ENCODE results near the gene TP53. TPM values are rescaled to one million over a fixed set of nuclear protein-coding genes. Genes with fewer than 3 reads are reported as not detected.

TP53 gene
- total and polyA plus RNA-seq, 2 donors from 2014 or later = 14.8 to 66.9 TPM

DNA sequence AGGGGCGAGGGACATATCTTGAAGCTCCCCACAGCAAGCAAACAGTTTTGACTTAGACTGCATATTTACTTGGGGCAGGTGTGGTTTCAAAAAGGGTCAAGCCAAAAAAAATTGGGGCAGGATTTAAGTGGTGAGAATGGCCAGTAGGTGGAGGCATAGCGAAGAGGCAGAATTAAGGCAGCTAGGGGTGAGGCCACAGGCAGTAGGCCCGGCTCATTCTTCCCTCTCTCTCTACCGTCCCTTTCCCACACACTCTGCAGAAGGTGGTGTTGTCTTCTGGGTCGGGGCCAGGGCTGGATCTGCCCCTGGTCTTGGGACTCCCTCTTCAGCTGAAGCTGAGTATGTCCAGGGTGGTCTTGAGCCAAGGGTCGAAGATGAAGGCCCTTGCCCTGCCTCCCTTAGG lies 54.8 kb downstream of the TP53 start:
- H3K9ac ChIP-seq (ENCODE audit: low read length in 3 of 3) = no peak overlapping the region
- no peak overlapping the region for H3K4me3 ChIP-seq (ENCODE audit: low read length in 3 of 3)
- TF ChIP-seq, protein P1, sequence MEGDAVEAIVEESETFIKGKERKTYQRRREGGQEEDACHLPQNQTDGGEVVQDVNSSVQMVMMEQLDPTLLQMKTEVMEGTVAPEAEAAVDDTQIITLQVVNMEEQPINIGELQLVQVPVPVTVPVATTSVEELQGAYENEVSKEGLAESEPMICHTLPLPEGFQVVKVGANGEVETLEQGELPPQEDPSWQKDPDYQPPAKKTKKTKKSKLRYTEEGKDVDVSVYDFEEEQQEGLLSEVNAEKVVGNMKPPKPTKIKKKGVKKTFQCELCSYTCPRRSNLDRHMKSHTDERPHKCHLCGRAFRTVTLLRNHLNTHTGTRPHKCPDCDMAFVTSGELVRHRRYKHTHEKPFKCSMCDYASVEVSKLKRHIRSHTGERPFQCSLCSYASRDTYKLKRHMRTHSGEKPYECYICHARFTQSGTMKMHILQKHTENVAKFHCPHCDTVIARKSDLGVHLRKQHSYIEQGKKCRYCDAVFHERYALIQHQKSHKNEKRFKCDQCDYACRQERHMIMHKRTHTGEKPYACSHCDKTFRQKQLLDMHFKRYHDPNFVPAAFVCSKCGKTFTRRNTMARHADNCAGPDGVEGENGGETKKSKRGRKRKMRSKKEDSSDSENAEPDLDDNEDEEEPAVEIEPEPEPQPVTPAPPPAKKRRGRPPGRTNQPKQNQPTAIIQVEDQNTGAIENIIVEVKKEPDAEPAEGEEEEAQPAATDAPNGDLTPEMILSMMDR (IDR thresholded peaks at IDR 0.05; ENCODE audit: borderline replicate concordance, extremely low read depth, insufficient read depth) = peak; percentile 24
- DNase-seq (no peak), FAIRE-seq (no peak)
- intact Hi-C loops (cut with DNase I) = no loop called here
- no peaks in the 10 kb centered on the region for H3K27me3 ChIP-seq (ENCODE audit: control insufficient read depth, insufficient read depth, low read length)
- no peaks in the 10 kb centered on the region for H3K9me3 ChIP-seq (ENCODE audit: control insufficient read depth in 2 of 3, insufficient read depth in 1 of 3, low read length in 3 of 3)
- H3K27ac ChIP-seq (ENCODE audit: low read depth in 2 of 2, low read length in 2 of 2) = no peak overlapping the region
- peaks cover 0 to 9% (median 7%) of the 10 kb centered on the region in 3 donors for H3K4me1 ChIP-seq (ENCODE audit: control insufficient read depth in 2 of 3, insufficient read depth in 2 of 3, low read depth in 1 of 3, low read length in 3 of 3)
- no peaks in the 10 kb centered on the region for H3K36me3 ChIP-seq (ENCODE audit: control insufficient read depth in 2 of 3, insufficient read depth in 3 of 3, low read length in 3 of 3)

DNA sequence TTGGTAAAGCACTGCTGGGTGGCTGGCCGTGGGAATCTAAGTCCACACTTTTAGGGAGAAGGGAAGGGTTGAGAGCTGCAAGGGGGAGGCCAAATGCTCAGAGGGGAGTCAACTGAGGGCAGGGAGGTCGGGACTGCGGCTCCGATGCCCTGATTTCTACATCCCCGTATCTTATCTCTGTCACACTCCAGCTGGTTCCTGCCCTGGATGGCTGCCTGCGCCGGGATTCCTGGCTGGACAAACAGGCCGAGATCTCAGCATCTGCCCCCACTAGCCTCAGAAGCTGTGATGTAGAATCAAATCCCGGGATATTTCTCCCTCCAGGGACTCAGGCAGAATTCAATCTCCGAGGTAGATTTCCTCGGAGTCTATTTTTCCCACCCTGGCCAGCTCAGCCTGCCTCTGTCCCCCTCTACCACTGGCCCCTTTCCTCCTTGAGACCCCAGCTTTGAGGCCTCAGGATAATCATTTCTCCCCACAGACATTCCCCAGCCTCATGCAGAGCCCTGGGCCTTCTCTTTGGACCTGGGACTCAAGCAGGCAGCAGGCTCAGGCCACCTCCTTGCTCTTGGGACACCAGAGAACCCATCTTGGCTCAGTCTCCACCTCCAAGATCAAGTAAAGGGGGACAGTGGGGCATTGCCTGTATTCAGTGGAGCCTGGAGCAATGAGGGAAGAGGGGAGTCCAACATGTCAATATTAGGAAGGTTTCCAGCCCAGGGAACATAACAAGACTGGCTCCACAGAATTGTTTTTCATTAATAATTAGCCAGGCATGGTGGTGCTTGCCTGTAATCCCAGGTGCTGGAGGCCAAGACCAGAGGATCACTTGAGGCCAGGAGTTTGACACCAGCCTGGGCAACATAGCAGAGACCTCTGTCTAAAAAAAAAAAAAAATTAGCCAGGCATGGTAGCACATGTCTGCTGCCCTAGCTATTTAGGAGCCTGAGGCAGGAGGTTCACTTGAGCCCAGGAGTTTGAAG lies 55.6 kb downstream of the TP53 start:
- FAIRE-seq (no peak), DNase-seq (no peak)
- Histone ChIP-seq H3K9me3 (ENCODE audit: control insufficient read depth in 2 of 3, insufficient read depth in 1 of 3, low read length in 3 of 3) (no peaks in the 10 kb centered on the region), H3K4me1 (ENCODE audit: control insufficient read depth in 2 of 3, insufficient read depth in 2 of 3, low read depth in 1 of 3, low read length in 3 of 3) (peaks cover 0 to 9% (median 9%) of the 10 kb centered on the region in 3 donors), H3K9ac (ENCODE audit: low read length in 3 of 3) (peak overlapping the region in 1 of 3 donors; percentile 34), H3K36me3 (ENCODE audit: control insufficient read depth in 2 of 3, insufficient read depth in 3 of 3, low read length in 3 of 3) (no peaks in the 10 kb centered on the region), H3K27ac (ENCODE audit: low read depth in 2 of 2, low read length in 2 of 2) (peak overlapping the region in 1 of 2 donors; percentile 49), H3K4me3 (ENCODE audit: low read length in 3 of 3) (no peak overlapping the region), H3K27me3 (ENCODE audit: control insufficient read depth, insufficient read depth, low read length) (no peaks in the 10 kb centered on the region)
- TF ChIP-seq, protein P1 (IDR thresholded peaks at IDR 0.05; ENCODE audit: borderline replicate concordance, extremely low read depth, insufficient read depth) = no peak
- intact Hi-C loops (cut with DNase I) = no loop called here

DNA sequence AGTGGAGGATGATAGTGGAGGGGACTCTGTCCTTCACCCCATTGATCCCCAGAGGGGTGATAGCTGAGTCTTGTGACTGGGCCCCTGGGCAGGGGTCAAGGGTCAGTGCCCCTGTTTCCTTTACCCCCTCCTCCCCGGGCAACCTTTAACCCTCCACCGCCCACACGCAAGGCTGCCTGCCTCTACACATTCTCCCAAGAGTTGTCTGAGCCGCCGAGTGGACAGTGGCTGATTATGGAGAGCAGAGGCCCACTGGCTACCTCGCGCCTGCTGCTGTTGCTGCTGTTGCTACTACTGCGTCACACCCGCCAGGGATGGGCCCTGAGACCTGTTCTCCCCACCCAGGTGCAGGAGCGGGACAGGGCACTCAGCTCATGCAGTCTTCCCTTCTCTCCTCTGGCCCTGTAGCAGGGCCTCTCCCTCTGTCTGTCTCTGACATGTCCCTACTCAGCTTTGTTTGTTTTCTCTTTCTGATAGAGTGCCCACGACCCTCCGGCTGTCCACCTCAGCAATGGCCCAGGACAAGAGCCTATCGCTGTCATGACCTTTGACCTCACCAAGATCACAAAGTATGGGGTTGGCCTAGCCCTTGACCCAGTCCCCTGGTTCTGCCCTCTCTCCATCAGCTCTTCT lies 57.2 kb downstream of the TP53 start, which contains the start of gene SHBG:
Gene SHBG (plus strand): TSS at position 197 of the 633 bp plus-strand sequence. CDS start 38 bp downstream, at position 235.
- H3K4me1 ChIP-seq (ENCODE audit: control insufficient read depth in 2 of 3, insufficient read depth in 2 of 3, low read depth in 1 of 3, low read length in 3 of 3) = peaks cover 0 to 9% (median 9%) of the 10 kb centered on the region in 3 donors
- TF ChIP-seq, protein P1 (IDR thresholded peaks at IDR 0.05; ENCODE audit: borderline replicate concordance, extremely low read depth, insufficient read depth) = no peak
- intact Hi-C loops (cut with DNase I) = no loop called here
- no peak within 1 kb of the TSS for H3K27ac ChIP-seq (ENCODE audit: low read depth in 2 of 2, low read length in 2 of 2)
- H3K9ac ChIP-seq (ENCODE audit: low read length in 3 of 3) = no peak within 1 kb of the TSS
- no peaks in the 10 kb centered on the region for H3K36me3 ChIP-seq (ENCODE audit: control insufficient read depth in 2 of 3, insufficient read depth in 3 of 3, low read length in 3 of 3)
- no peak within 1 kb of the TSS for H3K4me3 ChIP-seq (ENCODE audit: low read length in 3 of 3)
- no peaks in the 10 kb centered on the region for H3K9me3 ChIP-seq (ENCODE audit: control insufficient read depth in 2 of 3, insufficient read depth in 1 of 3, low read length in 3 of 3)
- DNase-seq (peak in 1 of 5 donors; percentile 57), FAIRE-seq (no peak)
- H3K27me3 ChIP-seq (ENCODE audit: control insufficient read depth, insufficient read depth, low read length) = no peaks in the 10 kb centered on the region

Measured in kidney (tissue), 14 donors.